Cardiac muscle cell (in vitro differentiated cells and primary cell): ENCODE measurements around the gene PCDH8. TPM values are rescaled to one million over a fixed set of nuclear protein-coding genes. Genes with fewer than 3 reads are reported as not detected.

Experiments used
- DNase-seq, 2 donors: peaks; one replicate each; pipeline versions ENCODE4 v3.0.0 to v3.0.0-alpha.2; 2010 to 2017; ENCODE audit warnings: low read depth in 1 of 2, low spot score in 1 of 2
- H3K27ac ChIP-seq: fragments of 200-600 bp; sonication (generic); 2 replicates; pipeline ENCODE4 v1.5.1; 2016
- H3K27me3 ChIP-seq: fragments of 200-600 bp; sonication (generic); 2 replicates; pipeline ENCODE4 v1.6.0; 2016; ENCODE audit warnings: control low read depth
- H3K36me3 ChIP-seq: fragments of 200-600 bp; sonication (generic); 2 replicates; pipeline ENCODE4 v1.5.1; 2016; ENCODE audit warnings: control low read depth
- H3K4me1 ChIP-seq: fragments of 200-600 bp; sonication (generic); 2 replicates; pipeline ENCODE4 v1.8.1; 2017; ENCODE audit warnings: low read depth, mild to moderate bottlenecking, mixed run types
- H3K4me3 ChIP-seq: fragments of 200-600 bp; sonication (generic); 2 replicates; pipeline ENCODE4 v1.5.1; 2016; ENCODE audit warnings: mild to moderate bottlenecking
- H3K9me3 ChIP-seq: fragments of 200-600 bp; sonication (generic); 2 replicates; pipeline ENCODE4 v1.5.1; 2017; ENCODE audit warnings: low read depth, mild to moderate bottlenecking, control low read depth
- polyA plus RNA-seq: library from polyadenylated mRNA; unstranded; fragments of >200 nt; fragmentation: Nextera tagmentation; extraction: Ambion mirVana; gene quantifications from 2 replicates; pipeline ENCODE4 v1.2.1, GENCODE V29; 2016
- total RNA-seq: library from RNA; depleted of rRNA; stranded (reverse); fragments of >200 nt; gene quantifications from 2 replicates; pipeline ENCODE4 v1.2.3, GENCODE V29; 2016
- TF ChIP-seq, protein P1 (sequence below): IDR thresholded peaks from 2 replicates; pipeline ENCODE4 v1.5.1; 2012; ENCODE audit warnings: low read depth, mild to moderate bottlenecking, low read length

The PCDH8 gene
- total and polyA plus RNA-seq, 2 experiments from 2014 or later: 0.74 to 0.84 TPM

GRCh38 chr13:52837850-52838249 lies 10.6 kb downstream of the PCDH8 start:
- Histone ChIP-seq H3K9me3 (no peaks in the 10 kb centered on the region), H3K27me3 (no peaks in the 10 kb centered on the region), H3K4me1 (peaks cover 13% of the 10 kb centered on the region), H3K27ac (no peak overlapping the region), H3K36me3 (no peaks in the 10 kb centered on the region), H3K4me3 (no peak overlapping the region)
- TF ChIP-seq, protein P1, sequence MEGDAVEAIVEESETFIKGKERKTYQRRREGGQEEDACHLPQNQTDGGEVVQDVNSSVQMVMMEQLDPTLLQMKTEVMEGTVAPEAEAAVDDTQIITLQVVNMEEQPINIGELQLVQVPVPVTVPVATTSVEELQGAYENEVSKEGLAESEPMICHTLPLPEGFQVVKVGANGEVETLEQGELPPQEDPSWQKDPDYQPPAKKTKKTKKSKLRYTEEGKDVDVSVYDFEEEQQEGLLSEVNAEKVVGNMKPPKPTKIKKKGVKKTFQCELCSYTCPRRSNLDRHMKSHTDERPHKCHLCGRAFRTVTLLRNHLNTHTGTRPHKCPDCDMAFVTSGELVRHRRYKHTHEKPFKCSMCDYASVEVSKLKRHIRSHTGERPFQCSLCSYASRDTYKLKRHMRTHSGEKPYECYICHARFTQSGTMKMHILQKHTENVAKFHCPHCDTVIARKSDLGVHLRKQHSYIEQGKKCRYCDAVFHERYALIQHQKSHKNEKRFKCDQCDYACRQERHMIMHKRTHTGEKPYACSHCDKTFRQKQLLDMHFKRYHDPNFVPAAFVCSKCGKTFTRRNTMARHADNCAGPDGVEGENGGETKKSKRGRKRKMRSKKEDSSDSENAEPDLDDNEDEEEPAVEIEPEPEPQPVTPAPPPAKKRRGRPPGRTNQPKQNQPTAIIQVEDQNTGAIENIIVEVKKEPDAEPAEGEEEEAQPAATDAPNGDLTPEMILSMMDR: no peak
- DNase-seq: no peak

- Histone ChIP-seq H3K36me3 (no peaks in the 10 kb centered on the region), H3K27ac (no peak overlapping the region), H3K9me3 (no peaks in the 10 kb centered on the region), H3K4me1 (peaks cover 13% of the 10 kb centered on the region), H3K4me3 (no peak overlapping the region), H3K27me3 (no peaks in the 10 kb centered on the region)
- DNase-seq: peak in 1 of 2 donors; percentile 18
- TF ChIP-seq, protein P1: no peak
Observed at GRCh38 chr13:52835071-52835839, 13.2 kb downstream of the PCDH8 start.

GRCh38 chr13:52833296-52833875 lies 15.1 kb downstream of the PCDH8 start:
- H3K27ac ChIP-seq: no peak overlapping the region
- peaks cover 13% of the 10 kb centered on the region for H3K4me1 ChIP-seq
- no peaks in the 10 kb centered on the region for H3K36me3 ChIP-seq
- no peaks in the 10 kb centered on the region for H3K9me3 ChIP-seq
- H3K27me3 ChIP-seq: no peaks in the 10 kb centered on the region
- TF ChIP-seq, protein P1: no peak
- DNase-seq: no peak
- H3K4me3 ChIP-seq: no peak overlapping the region

DNA sequence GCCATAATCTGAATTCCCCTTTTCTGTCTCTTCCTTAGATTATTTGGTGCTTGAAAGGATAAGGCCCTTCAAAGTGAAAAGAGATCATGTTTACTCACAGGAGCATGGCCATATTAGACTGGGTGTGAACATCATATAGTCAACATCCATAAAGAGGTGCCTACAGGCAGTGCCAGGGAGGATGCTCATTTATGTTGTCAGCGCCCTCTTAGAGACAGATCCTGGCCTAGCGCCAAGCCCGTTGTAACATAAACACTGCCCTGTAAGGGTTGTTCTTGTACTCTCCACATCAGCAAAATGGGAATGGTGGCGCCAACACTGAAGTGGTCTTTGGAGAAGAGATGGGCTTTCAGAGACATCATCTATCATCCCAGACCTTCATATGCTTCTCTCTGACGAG lies 16.1 kb downstream of the PCDH8 start:
- no peaks in the 10 kb centered on the region for H3K9me3 ChIP-seq
- peak in 1 of 2 donors; percentile 14 for DNase-seq
- H3K4me3 ChIP-seq: no peak overlapping the region
- H3K27ac ChIP-seq: no peak overlapping the region
- no peaks in the 10 kb centered on the region for H3K27me3 ChIP-seq
- H3K4me1 ChIP-seq: peaks cover 9% of the 10 kb centered on the region
- TF ChIP-seq, protein P1: no peak
- H3K36me3 ChIP-seq: no peaks in the 10 kb centered on the region

DNA sequence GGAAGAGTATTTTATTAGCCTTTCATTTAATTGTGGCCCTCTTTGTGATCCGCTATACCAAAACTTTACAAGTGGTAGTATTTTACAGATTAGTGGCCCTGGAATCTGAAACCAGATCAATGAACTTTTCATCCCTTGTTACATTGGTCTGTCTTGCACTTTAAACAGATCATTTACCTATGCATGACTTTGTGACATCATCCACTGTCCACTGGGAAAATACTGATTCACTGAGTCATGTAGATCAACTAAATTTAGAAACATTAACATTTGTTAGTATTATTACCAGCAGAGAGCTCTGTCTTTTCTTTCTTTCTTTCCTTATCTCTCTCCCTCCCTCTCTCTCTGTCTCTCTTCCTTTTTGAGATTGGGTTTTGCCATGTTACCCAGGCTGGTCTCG lies 17.5 kb downstream of the PCDH8 start:
- DNase-seq: no peak
- no peak overlapping the region for H3K27ac ChIP-seq
- no peaks in the 10 kb centered on the region for H3K36me3 ChIP-seq
- H3K9me3 ChIP-seq: no peaks in the 10 kb centered on the region
- peaks cover 9% of the 10 kb centered on the region for H3K4me1 ChIP-seq
- TF ChIP-seq, protein P1: no peak
- no peak overlapping the region for H3K4me3 ChIP-seq
- H3K27me3 ChIP-seq: no peaks in the 10 kb centered on the region
